Measurements from ENCODE around the gene S100A7A. TPM values are rescaled to one million over a fixed set of nuclear protein-coding genes. Genes with fewer than 3 reads are reported as not detected.

Gene S100A7A
- total and polyA plus RNA-seq, 4 donors, result not detected

GRCh38 chr1:153393926-153394325, 22.4 kb upstream of the S100A7A start:
- peaks cover 0 to 5% (median 0%) of the 10 kb centered on the region in 4 donors for H3K27me3 ChIP-seq (ENCODE audit: control insufficient read depth in 4 of 4, insufficient read depth in 4 of 4, low read length in 3 of 4)
- H3K9ac ChIP-seq (ENCODE audit: low read depth in 1 of 2, low read length in 2 of 2), result no peak overlapping the region
- H3K36me3 ChIP-seq (ENCODE audit: control insufficient read depth in 4 of 4, insufficient read depth in 3 of 4, low read depth in 1 of 4, low read length in 3 of 4), result no peaks in the 10 kb centered on the region
- WGBS, result 75% methylated on average over 6 of the region's 6 CpGs
- no peaks in the 10 kb centered on the region for H3K9me3 ChIP-seq (ENCODE audit: control insufficient read depth in 4 of 4, low read length in 3 of 4)
- peak; percentile 26 for DNase-seq (ENCODE audit: low spot score)
- TF ChIP-seq, protein P1, sequence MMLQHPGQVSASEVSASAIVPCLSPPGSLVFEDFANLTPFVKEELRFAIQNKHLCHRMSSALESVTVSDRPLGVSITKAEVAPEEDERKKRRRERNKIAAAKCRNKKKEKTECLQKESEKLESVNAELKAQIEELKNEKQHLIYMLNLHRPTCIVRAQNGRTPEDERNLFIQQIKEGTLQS (IDR thresholded peaks at IDR 0.05), result no peak
- TF ChIP-seq ZBTB33 (IDR thresholded peaks at IDR 0.05), result no peak
- TF ChIP-seq EGR1 (IDR thresholded peaks at IDR 0.05; ENCODE audit: low read depth in 2 of 2), result no peak
- TF ChIP-seq, protein P2, sequence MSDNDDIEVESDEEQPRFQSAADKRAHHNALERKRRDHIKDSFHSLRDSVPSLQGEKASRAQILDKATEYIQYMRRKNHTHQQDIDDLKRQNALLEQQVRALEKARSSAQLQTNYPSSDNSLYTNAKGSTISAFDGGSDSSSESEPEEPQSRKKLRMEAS (IDR thresholded peaks at IDR 0.05), result no peak
- H3K4me3 ChIP-seq (ENCODE audit: low read depth in 1 of 3, low read length in 3 of 3), result no peak overlapping the region
- no peak overlapping the region for H3K27ac ChIP-seq (ENCODE audit: low read depth in 1 of 2, low read length in 2 of 2)
- no peaks in the 10 kb centered on the region for H3K4me1 ChIP-seq (ENCODE audit: control insufficient read depth in 4 of 4, insufficient read depth in 4 of 4, low read length in 3 of 4)

- TF ChIP-seq GABPA (IDR thresholded peaks at IDR 0.05 in 1 of 2, conservative IDR thresholded peaks at IDR 0.05 in 1 of 2) (no peak), RXRA (IDR thresholded peaks at IDR 0.05) (no peak), HNF4G (IDR thresholded peaks at IDR 0.05) (no peak), ZBTB33 (IDR thresholded peaks at IDR 0.05) (no peak), FOXA1 (IDR thresholded peaks at IDR 0.05) (no peak), HNF4A (conservative IDR thresholded peaks at IDR 0.05) (no peak), REST (IDR thresholded peaks at IDR 0.05) (no peak), TAF1 (conservative IDR thresholded peaks at IDR 0.05) (no peak)
- TF ChIP-seq, protein P3, sequence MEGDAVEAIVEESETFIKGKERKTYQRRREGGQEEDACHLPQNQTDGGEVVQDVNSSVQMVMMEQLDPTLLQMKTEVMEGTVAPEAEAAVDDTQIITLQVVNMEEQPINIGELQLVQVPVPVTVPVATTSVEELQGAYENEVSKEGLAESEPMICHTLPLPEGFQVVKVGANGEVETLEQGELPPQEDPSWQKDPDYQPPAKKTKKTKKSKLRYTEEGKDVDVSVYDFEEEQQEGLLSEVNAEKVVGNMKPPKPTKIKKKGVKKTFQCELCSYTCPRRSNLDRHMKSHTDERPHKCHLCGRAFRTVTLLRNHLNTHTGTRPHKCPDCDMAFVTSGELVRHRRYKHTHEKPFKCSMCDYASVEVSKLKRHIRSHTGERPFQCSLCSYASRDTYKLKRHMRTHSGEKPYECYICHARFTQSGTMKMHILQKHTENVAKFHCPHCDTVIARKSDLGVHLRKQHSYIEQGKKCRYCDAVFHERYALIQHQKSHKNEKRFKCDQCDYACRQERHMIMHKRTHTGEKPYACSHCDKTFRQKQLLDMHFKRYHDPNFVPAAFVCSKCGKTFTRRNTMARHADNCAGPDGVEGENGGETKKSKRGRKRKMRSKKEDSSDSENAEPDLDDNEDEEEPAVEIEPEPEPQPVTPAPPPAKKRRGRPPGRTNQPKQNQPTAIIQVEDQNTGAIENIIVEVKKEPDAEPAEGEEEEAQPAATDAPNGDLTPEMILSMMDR (IDR thresholded peaks at IDR 0.05; ENCODE audit: low read depth, low read length, missing input control), result no peak
- Histone ChIP-seq H3K27me3 (ENCODE audit: control insufficient read depth in 4 of 4, insufficient read depth in 4 of 4, low read length in 3 of 4) (peaks cover 0 to 5% (median 0%) of the 10 kb centered on the region in 4 donors), H3K9me3 (ENCODE audit: control insufficient read depth in 4 of 4, low read length in 3 of 4) (no peaks in the 10 kb centered on the region), H3K36me3 (ENCODE audit: control insufficient read depth in 4 of 4, insufficient read depth in 3 of 4, low read depth in 1 of 4, low read length in 3 of 4) (no peaks in the 10 kb centered on the region), H3K4me1 (ENCODE audit: control insufficient read depth in 4 of 4, insufficient read depth in 4 of 4, low read length in 3 of 4) (no peaks in the 10 kb centered on the region), H3K9ac (ENCODE audit: low read depth in 1 of 2, low read length in 2 of 2) (no peak overlapping the region), H3K4me3 (ENCODE audit: low read depth in 1 of 3, low read length in 3 of 3) (no peak overlapping the region), H3K27ac (ENCODE audit: low read depth in 1 of 2, low read length in 2 of 2) (no peak overlapping the region)
- DNase-seq (ENCODE audit: low spot score), result peak; percentile 27
- WGBS, result 79% methylated on average over 5 of the region's 5 CpGs
Measured at GRCh38 chr1:153394391-153394790, 21.9 kb upstream of the S100A7A start.
